ENCODE measurements around the gene CDH11.

CDH11 gene, protein sequence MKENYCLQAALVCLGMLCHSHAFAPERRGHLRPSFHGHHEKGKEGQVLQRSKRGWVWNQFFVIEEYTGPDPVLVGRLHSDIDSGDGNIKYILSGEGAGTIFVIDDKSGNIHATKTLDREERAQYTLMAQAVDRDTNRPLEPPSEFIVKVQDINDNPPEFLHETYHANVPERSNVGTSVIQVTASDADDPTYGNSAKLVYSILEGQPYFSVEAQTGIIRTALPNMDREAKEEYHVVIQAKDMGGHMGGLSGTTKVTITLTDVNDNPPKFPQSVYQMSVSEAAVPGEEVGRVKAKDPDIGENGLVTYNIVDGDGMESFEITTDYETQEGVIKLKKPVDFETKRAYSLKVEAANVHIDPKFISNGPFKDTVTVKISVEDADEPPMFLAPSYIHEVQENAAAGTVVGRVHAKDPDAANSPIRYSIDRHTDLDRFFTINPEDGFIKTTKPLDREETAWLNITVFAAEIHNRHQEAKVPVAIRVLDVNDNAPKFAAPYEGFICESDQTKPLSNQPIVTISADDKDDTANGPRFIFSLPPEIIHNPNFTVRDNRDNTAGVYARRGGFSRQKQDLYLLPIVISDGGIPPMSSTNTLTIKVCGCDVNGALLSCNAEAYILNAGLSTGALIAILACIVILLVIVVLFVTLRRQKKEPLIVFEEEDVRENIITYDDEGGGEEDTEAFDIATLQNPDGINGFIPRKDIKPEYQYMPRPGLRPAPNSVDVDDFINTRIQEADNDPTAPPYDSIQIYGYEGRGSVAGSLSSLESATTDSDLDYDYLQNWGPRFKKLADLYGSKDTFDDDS

DNA sequence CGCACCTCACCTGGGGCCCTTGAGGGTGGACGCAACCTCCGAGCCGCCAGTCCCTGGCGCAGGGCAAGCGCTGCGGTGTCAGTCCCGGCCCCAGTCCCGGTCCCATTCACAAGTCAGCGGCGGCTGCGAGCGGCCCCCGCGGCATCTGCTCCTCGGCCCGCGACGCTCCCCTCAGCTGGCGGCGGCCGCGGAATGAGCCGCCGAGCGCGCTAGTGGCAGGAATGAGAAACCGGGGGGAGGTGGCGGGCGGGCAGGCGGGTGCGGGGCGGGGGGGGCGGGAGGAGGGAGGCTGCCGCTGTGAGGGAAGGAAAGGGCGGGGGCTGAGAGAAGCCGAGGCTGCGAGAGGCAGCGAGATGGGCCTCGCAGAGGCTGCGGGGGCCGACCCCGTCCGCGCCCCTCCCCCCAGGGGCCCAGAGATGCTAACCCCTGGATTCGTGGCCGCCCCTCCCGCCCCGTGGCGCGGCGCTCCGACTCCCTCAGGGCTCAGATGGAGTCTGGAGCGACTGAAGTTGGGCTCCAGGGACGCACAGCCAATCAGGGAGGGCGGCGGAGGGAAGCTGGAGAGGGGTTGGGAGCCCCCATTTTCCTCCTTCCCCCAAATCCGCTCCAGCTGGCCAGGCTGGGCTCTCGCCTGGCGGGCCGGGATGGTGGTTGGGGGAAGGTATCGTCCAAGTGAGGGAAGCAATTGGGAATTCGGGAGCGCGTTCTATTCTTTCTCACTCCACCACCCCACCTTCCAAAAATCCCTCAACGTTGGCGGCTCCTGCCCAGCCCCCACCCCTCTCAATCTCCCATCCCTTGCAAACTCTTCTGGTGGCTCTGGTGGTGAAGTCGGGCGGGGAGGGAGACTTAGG lies at the start of gene CDH11:
TSS of gene CDH11 (minus strand) at position 194 of the 854 bp plus-strand sequence. CDS start 117,194 bp downstream, outside the sequence.
- DNase-seq (ENCODE audit: low read depth): no peak

DNA sequence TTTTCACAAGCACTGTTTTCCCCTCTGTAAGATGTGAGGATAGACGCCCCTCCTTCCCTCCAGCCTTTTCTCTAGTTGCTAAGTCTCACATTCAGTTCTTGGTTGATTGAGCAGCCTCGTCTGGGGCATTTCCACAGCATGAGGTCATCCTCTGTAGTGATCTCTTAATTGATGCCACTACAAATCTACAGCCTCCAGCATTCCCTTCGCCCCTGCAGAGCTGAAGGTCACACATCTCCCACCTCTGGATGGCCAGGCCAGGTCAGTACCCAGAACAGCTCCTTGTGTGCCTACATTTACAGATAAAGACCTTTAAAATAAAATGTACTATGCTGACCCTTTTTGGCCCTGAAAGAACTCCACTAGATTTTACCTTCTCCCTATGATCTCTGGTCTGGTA lies 32.5 kb upstream of the CDH11 start:
- no peak for DNase-seq (ENCODE audit: low read depth)

DNA sequence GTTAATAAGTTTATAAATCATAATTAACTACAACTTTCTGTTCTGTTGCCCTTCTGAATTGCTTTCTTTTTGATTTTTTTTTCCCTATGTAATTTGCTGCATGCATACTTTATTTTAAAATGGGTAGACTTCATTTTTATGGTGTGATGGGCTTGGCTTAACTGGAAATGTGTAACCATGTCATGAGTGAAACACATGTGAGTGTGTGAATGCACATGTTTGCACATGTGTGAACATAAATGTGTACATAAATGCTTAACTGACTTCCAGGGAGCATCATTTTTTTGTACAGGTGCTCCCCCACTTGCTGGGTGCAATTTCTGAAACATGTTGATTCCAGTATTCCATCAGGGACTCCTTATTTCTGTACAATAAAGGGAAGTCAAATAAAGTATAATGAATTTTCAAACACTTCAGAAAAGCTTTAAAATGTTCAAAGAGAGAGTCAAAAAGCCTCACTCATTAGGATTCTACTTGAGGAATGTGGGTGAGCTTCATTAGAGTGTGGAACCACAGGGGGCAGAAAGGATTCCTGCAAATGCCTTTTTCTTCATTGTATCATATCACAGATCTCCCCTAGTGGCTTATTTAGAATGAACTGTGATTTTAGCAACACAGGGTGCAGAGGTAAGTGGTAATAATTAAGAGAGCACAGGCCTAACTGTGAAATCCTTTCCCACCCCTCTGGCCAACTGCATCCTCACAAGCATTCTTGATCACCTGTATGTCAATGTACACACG lies 31.7 kb upstream of the CDH11 start:
- no peak for DNase-seq (ENCODE audit: low read depth)

DNA sequence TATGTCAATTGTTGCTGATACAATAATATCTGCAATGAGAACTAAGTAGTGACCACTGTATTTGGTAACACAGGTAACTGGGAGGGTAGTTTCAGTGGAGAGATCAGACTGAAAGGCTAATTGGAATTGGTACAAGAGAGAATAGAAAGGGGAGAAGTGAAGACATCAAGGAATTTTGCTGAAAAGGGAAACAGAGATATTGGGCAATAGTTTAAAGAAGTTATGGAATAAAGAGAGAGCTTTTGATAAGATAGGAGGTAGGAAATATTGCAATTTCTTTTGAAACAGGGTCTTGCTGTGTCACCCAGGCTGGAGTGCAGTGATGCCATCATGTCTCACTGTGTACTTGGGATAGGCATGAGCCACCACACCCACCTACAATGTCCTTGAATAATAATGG lies 26.9 kb upstream of the CDH11 start:
- DNase-seq (ENCODE audit: low read depth): no peak

DNA sequence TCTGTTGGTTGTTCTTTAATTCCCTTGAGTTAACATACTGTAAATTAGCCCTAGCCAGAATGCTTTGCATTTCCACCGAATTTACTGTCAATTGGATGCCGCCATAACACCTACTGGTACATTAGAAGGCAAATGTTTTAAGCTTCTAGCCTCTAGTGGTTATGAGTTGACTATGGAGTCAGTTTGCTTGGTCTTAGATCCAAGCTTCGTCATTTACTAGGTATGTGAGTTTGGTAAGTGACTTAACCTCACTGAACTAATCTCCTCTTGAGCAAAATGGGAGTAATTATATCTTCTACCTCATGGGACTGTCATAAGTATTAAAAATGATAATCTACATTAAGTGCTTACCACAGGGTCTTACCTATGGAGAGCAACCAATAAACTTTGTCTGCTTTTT lies 20.4 kb upstream of the CDH11 start:
- no peak for DNase-seq (ENCODE audit: low read depth)

DNA sequence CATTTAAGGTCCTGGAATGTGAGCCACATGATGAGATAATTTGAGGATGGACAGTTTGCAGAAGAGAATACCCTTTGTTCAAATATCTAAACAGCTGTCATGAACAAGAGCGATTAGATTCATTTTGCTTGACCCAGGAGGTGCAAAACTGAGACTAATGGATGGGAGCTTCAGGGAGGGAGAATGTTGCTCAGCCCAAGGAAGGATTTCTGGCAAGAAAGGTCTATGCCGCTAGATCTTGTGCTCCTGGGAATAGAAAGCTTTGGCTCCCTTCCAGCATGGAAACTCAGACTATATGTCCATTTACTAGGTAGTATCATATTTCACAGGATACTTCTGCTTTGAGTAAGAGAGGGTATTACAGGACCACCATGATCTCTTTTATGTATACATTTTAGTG lies 14.8 kb upstream of the CDH11 start:
- DNase-seq (ENCODE audit: low read depth): no peak

DNA sequence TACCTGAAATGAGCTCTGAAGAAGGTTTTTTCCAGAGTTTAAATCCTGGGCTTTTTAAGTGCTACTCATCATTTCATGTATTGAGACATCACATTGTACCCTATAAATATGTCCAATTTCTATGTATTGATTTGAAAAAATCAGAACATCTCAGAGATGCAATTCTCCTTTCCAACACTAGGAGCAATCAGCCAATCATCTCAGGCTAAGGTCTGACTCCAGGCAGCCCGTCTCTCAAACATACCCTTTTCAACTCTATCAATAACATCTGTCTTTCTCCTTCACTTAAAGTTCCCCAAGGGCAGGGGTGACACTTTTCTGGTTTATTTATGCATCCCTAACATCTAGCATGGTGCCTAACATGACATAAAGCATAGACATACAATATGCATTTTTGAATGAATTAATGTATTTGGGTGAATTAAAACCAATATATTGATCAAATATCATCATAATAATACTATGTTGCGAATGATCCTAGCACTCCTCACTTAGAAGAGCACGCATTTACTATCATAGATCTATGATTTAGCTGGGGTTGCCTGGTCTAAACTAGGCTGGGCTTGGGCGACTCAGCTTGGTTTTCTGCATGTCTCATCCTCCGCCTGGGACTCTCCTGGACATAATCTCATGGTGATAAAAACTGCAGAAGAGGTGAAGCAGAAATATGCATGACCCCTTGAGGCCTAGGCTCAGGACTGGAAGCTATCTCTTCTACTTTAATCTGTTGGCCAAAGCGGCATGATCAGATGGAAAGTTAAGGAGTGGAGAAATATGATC lies 5.2 kb upstream of the CDH11 start:
- DNase-seq (ENCODE audit: low read depth): no peak

DNA sequence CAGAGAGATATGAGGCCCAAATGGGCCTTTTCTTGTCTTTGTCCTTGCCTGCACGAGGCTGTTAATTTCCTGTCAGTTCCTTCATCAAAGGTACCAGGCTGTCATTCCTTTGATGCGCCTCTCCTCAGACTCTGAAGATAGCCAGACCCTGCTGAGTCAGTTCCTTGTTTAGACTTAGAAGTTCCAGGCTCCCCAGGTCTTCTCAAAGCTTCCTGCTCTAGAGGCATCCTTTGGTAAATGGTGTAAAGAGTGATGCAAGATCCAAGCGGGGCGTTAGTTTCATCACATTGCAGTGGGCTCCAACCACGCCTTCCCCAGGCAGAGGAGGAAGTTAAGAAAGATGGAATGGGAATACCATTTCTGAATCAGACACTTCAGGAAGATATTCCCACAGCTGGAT lies 4.0 kb upstream of the CDH11 start:
- DNase-seq (ENCODE audit: low read depth): no peak

DNA sequence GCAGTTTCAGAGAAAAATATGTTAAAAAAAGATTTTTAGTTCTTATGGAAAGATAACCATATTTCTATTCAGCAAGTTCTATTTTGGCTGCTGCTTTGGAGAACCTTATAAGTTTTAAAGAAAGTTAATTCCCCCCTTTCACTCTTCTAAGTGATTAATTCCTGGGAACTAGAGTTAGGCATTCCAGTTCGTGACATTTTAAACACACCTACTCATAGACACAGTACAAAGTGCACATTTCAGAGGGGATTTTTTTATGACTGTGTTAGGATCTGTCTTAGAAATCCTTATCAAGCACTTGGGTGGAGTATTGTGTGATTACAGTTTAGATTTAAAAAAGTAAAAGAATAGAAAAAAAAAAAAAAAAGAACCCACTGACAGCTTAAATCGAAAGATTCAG lies 3.5 kb upstream of the CDH11 start:
- no peak for DNase-seq (ENCODE audit: low read depth)

DNA sequence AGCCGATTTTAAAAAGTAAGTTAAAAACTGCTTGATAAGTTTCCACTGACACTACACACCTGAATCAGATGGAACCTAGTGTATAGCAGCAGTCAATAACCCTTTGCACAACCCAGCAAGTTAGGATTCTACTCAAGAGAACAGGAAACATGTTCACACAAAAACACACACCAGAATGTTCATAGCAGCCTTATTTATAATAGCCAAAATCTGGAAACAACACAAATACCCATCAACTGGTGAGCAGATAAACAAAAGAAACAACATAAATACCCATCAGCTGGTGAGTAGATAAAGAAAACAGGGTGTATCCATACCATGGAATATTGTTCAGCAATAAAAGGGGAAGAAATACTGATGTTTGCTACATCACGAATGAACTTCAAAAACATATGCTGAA lies 2.7 kb upstream of the CDH11 start:
- no peak for DNase-seq (ENCODE audit: low read depth)

DNA sequence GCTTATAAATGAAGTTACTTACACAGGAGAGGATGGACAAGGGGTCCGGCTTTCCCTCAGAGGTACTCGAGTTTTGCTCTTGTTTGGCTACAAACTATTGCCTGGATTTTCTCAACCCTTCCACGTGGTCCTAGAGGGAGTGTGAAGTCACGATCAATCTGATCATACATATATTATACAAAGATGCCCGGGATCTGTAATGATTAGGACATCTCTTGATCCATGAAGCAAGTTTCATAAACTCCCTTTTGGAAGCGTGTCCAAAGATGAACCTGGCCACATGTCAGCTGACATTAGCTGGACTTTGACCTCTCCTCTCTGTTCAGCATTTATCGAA lies 2.3 kb upstream of the CDH11 start:
- no peak for DNase-seq (ENCODE audit: low read depth)

DNA sequence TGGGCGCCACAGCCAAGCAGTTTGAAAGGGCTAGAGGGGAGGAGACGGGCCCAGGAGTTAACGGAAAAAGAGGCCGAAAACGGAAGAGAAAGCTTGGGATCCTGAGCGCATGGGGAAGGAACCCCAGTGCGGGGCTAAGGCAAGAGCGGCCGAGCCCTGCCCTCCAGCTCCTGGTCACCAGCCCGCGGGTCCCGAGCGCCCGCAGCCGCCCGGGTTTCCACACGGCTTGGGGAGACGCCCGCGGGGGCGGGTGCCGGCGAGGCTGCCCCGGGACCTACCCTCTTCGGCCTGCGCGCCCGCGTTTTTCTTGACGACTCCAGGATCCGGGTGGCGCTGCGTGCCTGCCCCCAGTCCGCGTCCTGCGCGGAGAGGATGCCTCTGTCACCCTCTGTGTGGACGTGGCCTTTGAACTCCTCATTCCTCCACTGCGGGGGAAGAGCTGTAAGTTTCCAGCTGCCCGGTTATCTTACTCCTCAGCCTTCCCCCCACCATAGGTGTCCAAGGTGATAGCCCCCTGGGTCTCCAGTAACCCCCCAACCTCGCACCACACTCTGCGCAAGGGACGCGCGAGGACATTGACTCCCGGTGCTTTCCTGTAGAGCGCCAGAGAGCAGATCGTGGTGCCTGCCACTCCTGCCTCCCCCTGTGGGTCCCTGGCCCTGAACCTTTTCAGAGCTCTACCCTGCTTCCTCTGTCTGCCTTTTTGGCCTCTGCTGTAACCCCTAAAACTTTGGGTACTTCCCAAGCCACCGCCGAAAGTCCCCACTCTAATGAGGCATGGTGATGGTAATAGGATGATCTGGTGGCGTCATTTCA lies 1.7 kb upstream of the CDH11 start:
- no peak for DNase-seq (ENCODE audit: low read depth)

DNA sequence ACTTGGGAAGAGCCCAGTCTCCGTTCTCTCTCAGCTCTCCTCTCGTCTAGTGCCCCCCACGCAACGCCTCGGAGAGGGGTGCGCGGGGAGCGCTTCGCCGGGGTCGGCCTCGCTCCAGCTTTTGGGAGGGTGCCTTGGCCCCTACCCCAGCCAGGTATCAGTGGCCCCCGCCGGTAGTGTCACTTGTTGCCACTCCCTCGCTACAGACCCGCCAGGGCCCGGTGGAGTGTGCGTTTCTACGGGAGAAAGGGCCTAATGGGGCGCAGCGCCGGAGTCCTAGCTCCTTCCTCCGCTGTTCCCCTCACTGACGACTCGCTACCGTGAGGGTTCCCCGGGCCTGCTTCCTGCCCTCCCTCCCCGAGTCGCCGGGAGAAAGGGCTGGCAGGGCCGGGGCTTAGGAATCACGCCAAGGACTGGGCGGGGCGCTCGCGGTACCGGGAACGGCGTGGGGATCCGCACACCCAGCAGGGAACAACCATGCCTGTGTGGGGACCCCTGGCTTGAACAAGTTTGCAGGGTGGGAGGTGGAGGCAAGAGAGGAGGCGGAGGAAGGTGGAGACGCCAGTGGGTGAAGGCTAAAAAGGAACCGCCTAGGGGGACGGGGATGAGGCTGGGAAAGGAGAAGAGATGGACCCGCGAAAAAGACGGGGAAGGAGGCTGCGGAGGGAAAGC lies 997 bp upstream of the CDH11 start:
- no peak for DNase-seq (ENCODE audit: low read depth)

DNA sequence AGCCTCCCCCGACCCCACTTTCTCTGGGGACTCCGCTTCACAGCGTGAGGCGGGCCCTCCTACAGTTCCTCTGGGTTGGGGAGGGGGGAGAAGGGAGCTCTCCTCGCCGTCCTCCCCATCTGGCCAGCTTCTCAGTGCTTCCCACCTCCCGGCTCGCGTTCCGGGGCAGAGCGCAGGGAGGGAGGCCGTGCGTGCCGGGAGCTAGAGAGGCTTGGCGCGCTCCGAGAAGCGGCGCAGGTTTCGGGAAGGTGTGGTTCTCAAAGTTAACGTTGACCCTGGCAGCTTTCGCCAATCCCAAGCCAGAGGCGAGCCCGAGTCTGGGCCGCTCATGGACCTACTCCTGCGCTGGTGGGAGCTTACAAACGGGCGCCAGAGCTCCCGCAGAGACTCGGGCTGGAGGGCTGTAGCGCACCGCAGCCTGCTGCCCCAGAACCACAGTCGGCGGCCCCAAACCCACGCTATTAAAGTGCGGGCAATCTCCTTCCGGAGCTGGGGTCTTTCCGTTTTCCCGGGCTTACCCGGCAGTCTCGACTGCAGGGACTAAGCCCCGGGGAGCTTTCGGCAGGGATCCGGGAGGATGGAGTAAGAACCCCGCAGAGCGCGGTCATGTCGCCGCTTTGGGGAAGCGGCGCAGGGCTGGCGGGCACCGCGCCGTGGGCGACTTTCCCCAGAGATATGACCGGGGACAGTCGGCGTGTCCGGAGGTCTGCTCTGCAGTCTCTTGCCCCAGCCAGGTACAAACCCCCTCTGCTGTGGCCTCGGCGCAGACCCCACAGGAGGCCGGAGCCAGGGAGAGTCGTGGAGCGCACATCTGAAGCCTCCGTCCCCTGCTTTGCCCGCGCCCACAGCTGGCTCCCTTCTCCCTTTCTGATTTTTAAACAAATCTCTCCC lies 787 bp downstream of the CDH11 start:
- DNase-seq (ENCODE audit: low read depth): no peak

DNA sequence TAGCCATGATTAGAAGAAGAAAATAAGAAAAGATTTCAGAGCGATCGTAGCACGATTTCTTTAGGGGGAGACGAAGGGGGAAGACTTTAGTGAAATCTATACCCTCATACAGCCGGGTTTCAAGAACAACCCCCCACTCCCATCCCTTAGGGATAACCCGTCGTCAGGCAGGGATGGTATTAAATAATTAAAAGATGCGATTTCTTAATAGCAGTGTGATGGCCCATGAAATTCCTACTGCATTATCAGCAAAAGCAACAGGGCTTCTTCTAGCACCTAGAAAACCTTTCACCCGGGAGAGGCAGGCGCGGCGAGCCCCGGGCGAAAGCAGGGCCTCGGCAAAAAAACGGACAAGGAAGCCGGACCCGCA lies 1.4 kb downstream of the CDH11 start:
- DNase-seq (ENCODE audit: low read depth): no peak

DNA sequence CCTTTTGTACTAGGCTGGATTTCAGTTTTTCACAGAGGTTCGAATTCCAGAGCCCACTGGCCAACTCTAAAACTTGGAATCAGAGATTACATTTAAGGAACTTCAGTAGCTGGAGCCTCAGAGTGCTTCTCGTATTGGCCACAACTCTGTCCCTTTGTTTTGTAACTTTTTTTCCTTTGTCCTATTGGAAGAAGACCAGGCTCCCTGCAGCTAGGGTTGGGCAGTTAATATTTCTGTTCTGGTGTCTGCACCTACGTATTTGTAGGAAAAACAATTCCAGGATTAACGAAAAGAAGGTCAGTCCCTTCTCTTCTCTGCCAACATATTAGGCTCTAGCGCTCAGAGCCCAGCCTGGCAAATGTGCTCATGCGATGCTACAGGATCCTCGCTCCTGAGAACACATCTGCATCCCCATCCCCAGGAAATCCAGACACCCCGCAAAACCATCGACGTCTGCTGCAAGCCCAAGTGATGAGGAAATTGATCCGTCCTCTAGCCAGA lies 1.9 kb downstream of the CDH11 start:
- no peak for DNase-seq (ENCODE audit: low read depth)

DNA sequence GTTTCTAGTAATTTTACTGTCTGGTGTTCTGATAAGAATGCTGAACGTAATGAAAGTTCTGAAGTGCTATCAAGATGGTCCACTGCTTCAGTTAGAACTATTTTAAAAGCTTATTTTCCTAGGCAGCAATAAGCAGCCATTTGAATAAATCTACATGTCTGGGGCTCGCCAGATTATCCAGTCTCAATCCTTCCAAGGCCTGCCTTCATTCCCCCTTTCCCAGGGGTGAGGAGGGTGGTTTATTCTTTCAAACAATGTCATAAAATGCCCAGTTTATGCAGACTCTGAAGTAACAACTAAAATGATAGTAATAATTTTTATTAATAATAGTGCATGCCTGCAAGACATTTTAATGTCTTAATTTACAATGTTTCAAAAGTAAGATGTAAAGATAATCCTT lies 2.4 kb downstream of the CDH11 start:
- DNase-seq (ENCODE audit: low read depth): no peak

DNA sequence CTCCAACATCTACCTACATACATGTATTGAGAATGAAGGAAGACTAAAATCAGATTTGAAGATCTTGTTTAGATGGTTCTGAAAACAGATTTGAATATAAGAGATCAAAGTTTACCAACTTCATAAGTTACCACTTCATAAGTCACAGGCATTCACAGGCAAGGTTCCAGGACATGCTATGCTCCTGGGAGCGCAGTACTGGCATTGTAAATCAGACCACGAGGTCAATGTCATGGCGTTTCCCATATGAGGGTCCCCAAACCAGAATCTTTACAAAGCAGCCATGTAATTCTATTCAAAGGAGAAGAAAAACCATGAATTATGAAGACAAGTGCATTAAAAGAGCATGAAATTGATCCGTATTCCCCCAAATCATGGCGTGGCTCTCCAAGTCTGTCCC lies 3.0 kb downstream of the CDH11 start:
- no peak for DNase-seq (ENCODE audit: low read depth)
